ENCODE data around the gene KAZN.

KAZN gene

GRCh38 chr1:14803002-14803789, 204.7 kb downstream of the KAZN start:
- no peak for DNase-seq

GRCh38 chr1:14804626-14805025, 206.1 kb downstream of the KAZN start:
- no peak for DNase-seq

- no peak for DNase-seq
Observed at GRCh38 chr1:14806772-14807171, 208.3 kb downstream of the KAZN start.

GRCh38 chr1:14808768-14809167, 210.3 kb downstream of the KAZN start:
- no peak for DNase-seq

- DNase-seq, result no peak
Observed at GRCh38 chr1:14809191-14809981, 210.9 kb downstream of the KAZN start.

GRCh38 chr1:14810595-14811361, 212.3 kb downstream of the KAZN start:
- DNase-seq, result no peak

GRCh38 chr1:14811573-14811972, 213.1 kb downstream of the KAZN start:
- DNase-seq, result no peak

GRCh38 chr1:14812189-14812588, 213.7 kb downstream of the KAZN start:
- DNase-seq, result no peak

GRCh38 chr1:14815175-14815877, 216.8 kb downstream of the KAZN start:
- DNase-seq, result no peak

GRCh38 chr1:14817223-14818170, 219.0 kb downstream of the KAZN start:
- no peak for DNase-seq

GRCh38 chr1:14820295-14821085, 222.0 kb downstream of the KAZN start:
- DNase-seq, result no peak

- DNase-seq, result no peak
Observed at GRCh38 chr1:14822493-14822892, 224.0 kb downstream of the KAZN start.

GRCh38 chr1:14822996-14823395, 224.5 kb downstream of the KAZN start:
- no peak for DNase-seq

GRCh38 chr1:14824314-14824915, 225.9 kb downstream of the KAZN start:
- DNase-seq, result no peak

GRCh38 chr1:14825396-14825795, 226.9 kb downstream of the KAZN start:
- DNase-seq, result no peak

- DNase-seq, result no peak
Observed at GRCh38 chr1:14826172-14826636, 227.7 kb downstream of the KAZN start.

GRCh38 chr1:14826731-14827326, 228.3 kb downstream of the KAZN start:
- no peak for DNase-seq

- DNase-seq, result no peak
Observed at GRCh38 chr1:14827870-14828269, 229.4 kb downstream of the KAZN start.

GRCh38 chr1:14828665-14829064, 230.2 kb downstream of the KAZN start:
- DNase-seq, result no peak

GRCh38 chr1:14835725-14836124, 237.2 kb downstream of the KAZN start:
- DNase-seq, result no peak

Data from T-helper 2 cell (primary cell).